Activated effector memory CD4-positive, alpha-beta T cell treated with Interleukin-2 at 50 U/mL for 16 hours (primary cell): Measurements from ENCODE around the gene RPP21.
A peak's percentile ranks its signal among the peaks of the same experiment; 100 is the strongest.
"Not testable (repeated sequence)": the region's sequence is repeated elsewhere in the genome, so short reads cannot be mapped to it uniquely, and the experiment has no call there.

Experiments
- DNase-seq: peaks from one replicate; pipeline ENCODE4 v3.0.0-alpha.2; 2020

RPP21 gene

GRCh38 chr6:30331981-30332380 lies 13.0 kb upstream of the RPP21 start:
- DNase-seq: no peak

- DNase-seq: no peak
These were observed 10.7 kb upstream of the RPP21 start for GRCh38 chr6:30334075-30334783.

GRCh38 chr6:30340589-30341054 lies 4.3 kb upstream of the RPP21 start:
- no peak for DNase-seq

DNA sequence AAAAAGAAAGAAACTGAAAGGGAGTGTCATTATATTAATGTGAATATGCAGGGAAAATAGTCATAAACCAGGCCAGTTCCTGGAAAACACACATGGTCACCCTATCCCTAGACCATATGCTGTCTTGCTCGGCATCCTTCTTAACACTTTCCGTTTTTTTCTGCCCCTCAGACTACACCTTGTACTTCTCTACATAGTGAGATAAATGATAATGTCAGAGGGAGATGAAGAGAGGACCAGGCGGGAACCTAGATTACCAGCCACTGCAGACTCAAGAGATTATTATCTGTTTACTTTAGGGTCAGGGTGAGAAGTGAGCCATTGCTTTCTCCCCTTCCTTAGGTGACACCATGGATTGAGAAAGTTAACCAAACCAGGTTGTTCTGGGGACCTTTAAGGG lies 3.7 kb upstream of the RPP21 start:
- no peak for DNase-seq

DNA sequence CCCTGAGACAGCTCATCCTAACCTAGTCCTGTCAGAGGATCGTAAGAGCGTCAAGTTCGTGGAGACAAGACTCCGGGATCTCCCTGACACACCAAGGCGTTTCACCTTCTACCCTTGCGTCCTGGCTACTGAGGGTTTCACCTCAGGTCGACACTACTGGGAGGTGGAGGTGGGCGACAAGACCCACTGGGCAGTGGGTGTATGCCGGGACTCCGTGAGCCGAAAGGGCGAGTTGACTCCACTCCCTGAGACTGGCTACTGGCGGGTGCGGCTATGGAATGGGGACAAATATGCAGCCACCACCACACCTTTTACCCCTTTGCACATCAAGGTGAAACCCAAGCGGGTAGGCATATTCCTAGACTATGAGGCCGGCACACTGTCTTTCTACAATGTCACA lies 3.2 kb upstream of the RPP21 start:
- DNase-seq: no peak

DNA sequence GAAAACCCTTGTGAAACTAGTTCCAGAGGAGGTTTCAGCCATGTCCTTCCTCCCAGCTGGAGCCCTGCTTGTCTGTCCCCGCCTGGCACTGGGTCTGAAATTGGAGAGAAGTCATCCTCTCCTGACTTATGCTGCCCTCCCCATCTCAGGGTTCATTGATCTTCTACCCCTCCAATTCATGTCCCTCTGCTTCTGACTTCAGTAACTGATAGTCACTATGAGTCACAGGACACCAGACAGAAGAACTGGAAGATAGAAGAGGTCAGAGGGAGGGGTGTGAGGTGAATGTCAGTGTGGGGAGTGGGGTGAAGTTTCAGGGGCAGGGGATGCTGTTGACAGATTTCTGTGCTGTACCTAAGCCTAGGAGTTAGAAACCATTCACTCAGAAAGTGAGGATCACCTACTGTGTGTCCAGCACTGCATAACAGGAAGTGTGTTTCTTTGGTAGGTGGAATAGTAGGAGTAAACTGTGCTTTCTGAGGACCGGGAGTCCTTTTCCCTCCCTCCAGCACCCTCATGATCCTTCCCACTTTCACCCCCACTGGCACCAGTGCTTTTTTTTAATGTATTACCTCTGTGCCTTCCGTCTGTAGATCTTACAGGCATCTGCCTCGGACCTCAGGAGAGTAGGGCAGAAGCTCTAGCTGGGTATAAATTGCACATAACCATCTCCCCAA lies 627 bp upstream of the RPP21 start:
- DNase-seq: no peak

DNA sequence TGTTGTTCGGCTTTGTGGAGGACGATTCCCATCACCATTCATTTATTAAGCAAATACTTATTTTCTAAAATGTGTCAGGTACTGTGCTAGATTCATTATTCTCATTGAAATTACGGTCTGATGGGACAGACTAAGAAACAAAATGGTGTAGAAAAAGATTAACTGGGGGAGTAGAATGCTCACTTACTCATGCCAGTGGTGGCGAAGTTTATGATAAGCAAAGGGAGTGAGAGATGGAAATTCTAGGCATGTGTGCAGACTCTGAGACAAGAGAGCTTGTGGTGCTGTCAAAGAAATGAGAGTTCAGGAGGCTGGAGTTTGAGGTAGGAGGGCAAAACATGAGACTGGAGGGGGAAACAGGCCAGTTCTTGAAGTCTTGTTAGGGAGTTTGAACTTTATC lies 896 bp downstream of the RPP21 start:
- DNase-seq: no peak

GRCh38 chr6:30348957-30349356 lies 4.0 kb downstream of the RPP21 start:
- no peak for DNase-seq

- DNase-seq: no peak
These were observed 4.6 kb downstream of the RPP21 start for GRCh38 chr6:30349421-30350177.

DNA sequence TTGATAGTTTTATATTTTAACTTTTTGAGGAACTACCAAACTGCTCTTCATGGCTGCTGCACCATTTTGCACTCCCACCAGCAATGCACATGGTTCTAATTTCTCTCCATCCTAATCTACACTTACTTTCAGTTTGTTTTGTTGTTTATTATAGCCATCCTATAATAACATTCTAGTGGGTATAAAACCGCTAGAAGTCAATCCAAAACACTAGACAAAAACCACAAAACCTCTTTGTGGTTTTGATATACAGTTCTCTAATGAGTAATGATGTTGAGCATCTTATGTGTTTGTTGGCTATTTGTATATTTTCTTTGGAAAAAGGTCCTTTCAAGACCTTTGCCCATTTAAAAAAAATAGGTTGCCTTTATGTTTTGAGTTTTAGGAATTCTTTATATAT lies 5.6 kb downstream of the RPP21 start:
- no peak for DNase-seq

DNA sequence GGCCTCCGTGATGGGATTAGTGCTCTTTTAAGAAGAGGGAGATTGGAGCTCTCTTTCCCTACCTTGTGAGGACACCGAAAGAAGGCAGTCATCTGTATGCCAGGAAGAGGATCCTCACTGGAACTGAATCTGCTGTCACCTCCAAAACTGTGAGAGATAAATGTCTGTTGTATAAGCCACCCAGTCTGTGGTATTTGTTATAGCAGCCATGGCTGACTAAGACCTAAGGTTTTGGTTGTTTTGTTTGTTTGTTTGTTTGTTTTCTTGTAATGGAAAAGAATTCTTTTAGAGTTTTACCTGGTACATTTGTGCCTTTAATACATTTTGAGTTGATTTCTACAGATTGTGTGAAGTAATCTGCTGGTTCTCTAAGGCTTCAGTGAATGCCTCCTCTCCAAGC lies 7.6 kb downstream of the RPP21 start:
- DNase-seq: no peak

DNA sequence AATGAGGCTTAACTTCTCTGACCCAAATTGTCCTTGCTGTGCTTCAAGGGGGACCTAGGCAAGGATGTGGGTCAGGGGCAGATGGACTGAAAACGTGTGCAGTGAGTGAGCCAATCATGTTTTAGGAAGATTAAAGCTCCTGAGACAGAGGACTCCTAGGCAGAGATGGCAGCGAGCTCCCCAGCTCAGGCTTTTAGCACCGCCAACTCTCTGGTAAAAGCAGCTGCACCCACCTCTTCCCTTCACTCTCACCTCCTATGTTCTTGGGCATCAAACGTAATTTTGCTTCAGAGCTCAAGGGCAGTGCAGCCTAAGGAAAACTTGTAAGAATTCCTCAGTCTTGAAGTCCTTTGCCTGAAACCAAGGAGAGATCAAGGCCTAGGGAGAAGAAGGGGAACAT lies 10.3 kb downstream of the RPP21 start:
- DNase-seq: no peak

- no peak for DNase-seq
These were observed 11.6 kb downstream of the RPP21 start for GRCh38 chr6:30356536-30356935.

DNA sequence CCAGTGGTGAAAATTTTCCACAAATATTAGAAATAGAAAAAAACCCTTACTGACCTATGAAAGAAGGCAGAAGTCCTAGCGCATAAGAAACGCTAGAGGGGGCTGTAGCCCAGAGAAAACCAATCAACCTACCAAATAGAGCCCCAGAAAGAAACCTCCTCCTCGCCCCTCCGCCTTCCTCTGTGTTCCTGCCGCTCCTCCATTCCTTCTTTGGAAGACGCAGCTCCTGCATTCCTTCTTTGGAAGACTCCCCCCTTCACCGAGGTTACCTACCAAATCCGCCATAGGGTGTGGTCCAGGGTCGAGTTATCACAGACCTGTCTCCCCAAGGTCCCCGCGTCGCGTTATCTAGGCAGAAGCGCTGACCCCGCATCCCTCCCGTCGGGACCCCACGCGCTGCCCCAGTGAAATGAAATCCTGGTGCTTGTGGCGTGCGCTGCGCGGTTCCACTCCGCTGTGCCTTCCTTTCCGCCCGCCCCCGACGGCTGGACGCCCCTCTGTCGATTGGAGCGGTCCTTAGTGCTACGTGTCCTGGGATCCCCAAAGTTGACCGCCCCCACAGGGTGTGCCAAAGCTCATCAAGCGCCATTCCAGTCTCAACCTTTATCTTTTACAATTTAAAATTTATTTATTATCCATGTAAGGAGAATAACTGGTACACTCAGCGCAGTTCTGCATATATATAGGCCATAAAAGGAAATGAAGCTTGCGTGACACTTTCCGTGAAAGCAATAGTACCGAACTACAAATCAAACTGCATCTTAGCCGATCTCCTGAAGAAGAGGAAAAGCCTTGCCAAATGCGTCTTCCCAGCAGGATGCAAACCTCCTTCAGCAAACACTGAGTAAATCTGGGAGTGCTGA lies 13.0 kb downstream of the RPP21 start:
- DNase-seq: peak; percentile 25

DNA sequence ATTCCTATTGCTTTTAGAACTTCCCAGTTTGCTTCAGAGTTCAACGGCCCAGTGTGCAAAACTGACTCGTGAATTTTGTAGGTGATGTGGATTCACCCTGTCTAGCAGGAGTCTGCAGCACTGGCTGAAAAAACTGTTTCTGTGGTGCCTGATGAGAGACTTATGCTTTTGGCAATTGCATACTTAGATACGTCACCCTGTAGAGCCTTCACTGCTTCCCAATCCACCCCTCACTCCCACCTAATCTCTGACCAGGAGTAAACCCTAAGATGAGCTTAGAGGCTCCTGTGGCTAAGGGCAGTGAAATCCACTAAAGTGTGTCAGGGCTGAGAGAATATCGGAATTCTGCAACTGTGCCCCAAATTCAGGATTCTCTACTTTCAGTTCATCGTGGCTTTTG lies 14.3 kb downstream of the RPP21 start:
- DNase-seq: no peak

DNA sequence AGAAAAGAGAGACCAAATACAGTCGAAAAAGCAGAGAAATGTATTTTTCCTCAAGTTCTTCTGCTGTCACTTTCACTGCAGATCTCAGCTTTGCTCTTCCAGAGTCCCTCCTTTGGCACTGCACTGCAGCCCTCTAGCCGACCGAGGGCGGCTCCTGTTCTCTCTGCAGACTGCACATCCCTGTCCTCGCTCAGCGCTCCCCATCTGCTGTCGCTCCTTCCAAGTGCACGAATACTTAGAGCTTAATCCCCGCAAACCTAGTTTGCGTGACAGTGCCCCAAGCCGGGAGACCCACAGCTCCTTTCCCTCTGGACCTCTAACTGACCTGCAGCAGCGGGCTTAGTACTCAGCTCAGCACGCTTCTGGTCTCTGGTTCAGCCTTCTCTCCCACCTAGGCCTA lies 15.2 kb downstream of the RPP21 start:
- no peak for DNase-seq

- DNase-seq: no peak
These were observed 16.7 kb downstream of the RPP21 start for GRCh38 chr6:30361661-30362060.

GRCh38 chr6:30363459-30363858 lies 18.5 kb downstream of the RPP21 start:
- no peak for DNase-seq

DNA sequence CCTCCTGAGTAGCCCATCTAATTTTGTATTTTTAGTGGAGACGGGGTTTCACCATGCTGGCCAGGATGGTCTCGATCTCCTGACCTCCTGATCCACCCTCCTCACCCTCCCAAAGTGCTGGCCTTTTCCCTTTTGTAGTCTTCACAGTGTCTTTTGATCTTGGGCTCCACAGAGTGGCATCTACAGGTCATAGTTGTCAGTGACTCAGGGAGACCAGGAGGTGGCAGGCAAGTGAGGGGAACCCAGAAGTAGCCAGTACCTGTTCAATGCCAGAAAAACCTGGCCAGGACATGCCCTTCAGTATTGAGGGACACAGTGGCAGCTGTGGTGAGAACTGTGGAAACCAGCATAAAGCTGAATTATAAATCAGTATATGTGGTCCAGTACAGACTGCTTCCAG lies 19.6 kb downstream of the RPP21 start:
- DNase-seq: no peak

- not testable (repeated sequence) for DNase-seq
These were observed 24.3 kb downstream of the RPP21 start for GRCh38 chr6:30369280-30369679.

- DNase-seq: no peak
These were observed 33.5 kb downstream of the RPP21 start for GRCh38 chr6:30378290-30378937.

DNA sequence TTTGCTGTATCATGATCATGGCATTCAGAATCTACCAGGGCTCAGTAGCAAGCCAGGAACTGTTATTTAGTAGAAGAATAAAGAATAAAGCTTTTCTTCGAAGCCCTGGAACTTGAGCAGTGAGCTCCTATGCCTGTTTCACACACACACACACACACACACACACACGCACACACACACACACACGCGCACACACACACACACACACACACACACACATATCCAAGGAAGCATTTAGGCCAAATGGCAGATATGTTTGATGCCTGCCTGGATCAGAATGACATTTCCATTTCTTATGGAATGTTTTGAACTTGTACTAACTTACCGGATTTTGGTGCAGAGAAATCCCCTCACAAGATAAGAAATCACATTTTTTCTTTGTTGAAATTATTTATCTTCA lies 35.5 kb downstream of the RPP21 start:
- DNase-seq: no peak

DNA sequence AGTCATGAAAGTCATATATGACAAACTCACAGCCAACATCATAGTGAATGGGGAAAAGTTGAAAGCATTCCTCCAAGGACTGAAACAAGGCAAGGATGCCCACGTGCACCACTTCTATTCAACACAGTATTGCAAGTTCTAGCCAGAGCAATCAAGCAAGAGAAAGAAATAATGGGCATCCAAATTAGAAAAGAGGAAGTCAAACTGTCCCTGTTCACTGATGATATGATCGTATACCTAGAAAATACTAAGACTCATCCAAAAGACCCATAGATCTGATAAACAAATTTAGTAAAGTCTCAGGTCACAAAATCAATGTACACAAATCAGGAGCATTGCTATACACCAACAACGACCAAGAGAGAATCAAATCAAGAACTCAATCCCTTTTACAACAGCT lies 41.2 kb downstream of the RPP21 start:
- no peak for DNase-seq
